GM12801 (cell line): ENCODE measurements around the gene UGGT1.

Source experiments
- CTCF ChIP-seq: IDR thresholded peaks from one replicate; pipeline ENCODE4 v1.5.1; 2011; ENCODE audit warnings: control low read depth; ENCODE audit not compliant: insufficient read length; ENCODE audit errors: extremely low read depth

UGGT1 gene

GRCh38 chr2:128237081-128237534 lies 146.1 kb downstream of the UGGT1 start:
- TF ChIP-seq CTCF = no peak

DNA sequence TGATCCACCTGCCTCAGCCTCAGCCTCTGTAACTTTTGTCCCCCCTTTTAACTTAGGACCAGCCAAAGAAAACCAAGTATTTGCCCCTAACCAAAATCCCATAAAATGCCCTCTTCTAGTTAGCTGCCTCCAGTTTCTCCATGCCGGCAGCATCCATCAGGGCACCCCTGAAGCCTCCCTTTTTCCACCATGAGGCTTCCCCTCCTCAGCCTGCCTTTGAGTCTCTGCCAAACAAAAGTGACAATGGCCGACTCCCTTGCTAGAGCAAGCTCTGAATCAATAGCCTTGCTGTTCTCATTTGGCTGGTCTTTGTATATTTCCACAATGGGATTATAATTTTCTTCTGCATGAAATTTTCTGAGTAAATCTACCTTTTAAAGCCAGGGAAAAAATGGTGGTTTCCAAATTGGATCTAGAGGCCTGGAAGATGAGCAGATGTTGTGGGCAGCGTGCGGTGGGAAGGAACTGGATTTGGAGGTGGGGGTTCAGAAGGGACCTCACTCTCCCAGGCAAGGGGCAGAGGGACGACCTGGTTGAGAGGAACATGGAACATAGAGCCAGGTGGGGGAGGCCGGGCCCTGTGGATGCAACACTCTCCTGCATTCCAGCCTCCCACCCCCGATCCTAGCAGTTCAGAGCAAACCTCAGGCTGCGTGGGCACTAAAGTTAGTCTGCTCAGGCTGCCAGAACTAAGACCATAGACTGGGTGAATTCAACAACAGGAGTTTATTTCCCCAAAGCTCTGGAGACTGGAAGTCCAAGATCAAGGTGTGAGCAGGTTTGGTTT lies 147.1 kb downstream of the UGGT1 start:
- no peak for TF ChIP-seq CTCF

DNA sequence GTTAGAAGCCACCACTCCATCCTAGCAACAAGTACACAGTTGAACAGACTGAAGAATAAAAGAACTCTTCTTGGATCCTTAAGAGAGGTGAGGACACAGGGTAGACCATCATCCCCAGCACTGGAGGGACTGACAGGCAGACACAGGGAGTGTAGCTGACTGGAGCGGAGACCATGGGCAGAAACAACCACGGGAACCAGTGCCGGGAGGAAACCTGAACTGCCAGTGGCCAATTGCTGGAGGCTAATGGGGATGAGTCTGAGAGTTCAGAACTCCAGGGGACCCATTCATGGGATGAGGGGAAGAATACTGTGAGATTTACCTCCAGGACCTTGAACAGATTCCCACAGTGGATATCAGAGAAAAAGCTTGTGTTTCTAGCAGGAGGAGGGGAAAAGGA lies 150.9 kb downstream of the UGGT1 start:
- no peak for TF ChIP-seq CTCF
